HG03039 (cell line): ENCODE data around the gene GPR68.

ENCODE experiments used
- ATAC-seq: cut with Tn5 transposase; IDR thresholded peaks from one replicate; pipeline ENCODE4 v1.9.1; 2021; ENCODE audit warnings: mild to moderate bottlenecking, moderate library complexity; ENCODE audit not compliant: unreplicated experiment

The GPR68 gene, protein sequence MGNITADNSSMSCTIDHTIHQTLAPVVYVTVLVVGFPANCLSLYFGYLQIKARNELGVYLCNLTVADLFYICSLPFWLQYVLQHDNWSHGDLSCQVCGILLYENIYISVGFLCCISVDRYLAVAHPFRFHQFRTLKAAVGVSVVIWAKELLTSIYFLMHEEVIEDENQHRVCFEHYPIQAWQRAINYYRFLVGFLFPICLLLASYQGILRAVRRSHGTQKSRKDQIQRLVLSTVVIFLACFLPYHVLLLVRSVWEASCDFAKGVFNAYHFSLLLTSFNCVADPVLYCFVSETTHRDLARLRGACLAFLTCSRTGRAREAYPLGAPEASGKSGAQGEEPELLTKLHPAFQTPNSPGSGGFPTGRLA

DNA sequence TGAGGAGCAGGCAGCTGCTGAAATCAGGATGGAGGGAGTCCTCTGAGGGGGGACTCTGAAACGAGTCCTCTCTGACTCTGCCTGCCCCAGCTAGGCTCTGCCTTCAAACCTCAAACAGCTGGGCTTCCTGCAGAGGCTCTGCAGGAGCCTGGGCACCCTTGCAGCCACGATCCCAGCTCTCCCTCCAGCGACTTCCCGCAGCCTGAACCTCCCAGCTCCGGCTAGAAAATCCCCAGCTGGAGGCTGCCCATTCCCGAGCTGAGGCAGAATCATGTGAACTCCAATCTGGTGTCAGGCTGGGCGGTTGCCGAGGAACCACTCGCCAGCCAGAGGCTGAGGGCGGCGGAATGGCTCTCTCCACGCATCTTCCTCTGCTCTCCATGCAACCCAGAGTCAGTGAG, at the start of gene GPR68:
Gene GPR68, minus strand, starts transcription at position 204 of the 401 bp plus-strand sequence. CDS start 9,654 bp downstream, outside the sequence.
- no peak for ATAC-seq

DNA sequence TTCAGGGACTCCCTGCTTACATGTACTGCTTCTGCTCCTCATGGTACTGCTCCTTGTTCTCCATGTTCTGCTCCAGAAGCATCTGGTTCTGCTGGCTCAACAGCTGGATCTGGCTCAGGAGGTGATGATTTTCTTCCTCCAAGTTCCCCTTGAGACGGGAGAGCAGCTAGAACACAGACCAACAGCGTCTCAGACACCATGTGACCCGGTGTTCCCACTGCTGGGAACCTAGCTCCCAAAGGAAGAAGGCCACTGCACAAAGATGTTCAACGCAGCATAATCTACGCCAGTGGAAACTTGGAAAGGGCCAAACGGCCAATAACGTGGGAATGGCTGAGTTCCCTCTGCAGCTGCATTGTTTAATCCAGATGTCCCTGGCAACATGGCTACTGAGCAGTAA, 49.6 kb upstream of the GPR68 start:
- no peak for ATAC-seq

DNA sequence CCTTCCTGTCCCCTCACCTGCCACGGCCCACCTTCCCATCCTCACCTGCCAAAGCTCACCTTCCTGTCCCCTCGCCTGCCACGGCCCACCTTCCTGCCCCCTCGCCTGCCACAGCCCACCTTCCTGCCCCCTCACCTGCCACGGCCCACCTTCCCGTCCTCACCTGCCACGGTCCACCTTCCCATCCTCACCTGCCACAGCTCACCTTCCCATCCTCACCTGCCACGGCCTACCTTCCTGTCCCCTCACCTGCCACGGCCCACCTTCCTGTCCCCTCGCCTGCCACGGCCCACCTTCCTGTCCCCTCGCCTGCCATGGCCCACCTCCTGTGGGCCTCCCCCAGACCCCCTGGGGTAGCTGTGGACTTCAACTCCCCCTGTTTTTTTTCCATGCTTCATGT, 48.8 kb upstream of the GPR68 start:
- no peak for ATAC-seq

DNA sequence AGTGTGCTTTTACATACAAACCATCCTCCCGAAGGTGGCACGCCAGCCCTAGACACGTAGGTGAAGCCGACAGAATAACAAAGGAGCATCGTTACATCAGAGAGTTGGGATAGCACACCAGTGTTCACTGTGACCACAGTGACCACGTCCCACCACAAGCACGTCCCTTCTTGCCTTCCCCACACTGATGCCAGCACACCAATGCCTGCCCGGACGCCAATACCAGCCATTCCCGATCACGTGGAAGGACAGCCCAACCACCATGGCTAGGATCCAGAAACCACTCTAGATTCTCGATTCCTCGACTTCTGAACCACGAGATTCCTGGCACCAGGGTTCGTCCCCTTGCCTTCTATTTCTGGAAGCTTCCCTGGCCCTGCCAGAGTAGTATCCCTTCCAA, 48.0 kb upstream of the GPR68 start:
- no peak for ATAC-seq

DNA sequence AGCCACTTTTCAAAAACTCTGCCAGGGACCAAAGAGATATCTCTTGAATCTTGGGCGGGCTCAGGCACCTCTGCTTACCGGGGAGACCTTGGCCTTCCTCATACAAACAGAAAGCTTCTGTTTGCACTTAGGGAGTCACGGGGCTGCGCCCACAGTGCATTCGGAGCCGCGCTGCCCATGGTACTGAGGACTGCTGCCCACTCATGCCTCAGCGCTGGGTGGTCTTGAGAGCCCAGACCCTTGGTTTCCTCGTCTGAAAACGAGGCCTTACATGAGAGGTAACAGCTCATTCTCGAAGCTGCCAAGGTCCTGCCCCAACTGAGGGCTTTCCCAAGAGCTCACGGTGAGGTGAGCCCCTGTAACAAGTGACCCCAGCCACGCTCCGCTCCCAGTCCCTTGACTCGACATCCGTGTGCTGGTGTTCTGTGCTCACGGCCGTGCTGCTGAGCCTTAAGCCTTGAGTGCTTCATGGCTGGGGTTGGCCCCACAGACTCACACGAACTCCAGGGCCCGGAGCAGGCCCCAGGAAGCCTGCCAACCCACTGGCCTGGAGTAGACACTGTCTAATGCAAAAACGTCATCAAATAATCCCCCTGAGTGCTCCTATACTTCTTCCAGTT, 47.4 kb upstream of the GPR68 start:
- ATAC-seq: no peak

DNA sequence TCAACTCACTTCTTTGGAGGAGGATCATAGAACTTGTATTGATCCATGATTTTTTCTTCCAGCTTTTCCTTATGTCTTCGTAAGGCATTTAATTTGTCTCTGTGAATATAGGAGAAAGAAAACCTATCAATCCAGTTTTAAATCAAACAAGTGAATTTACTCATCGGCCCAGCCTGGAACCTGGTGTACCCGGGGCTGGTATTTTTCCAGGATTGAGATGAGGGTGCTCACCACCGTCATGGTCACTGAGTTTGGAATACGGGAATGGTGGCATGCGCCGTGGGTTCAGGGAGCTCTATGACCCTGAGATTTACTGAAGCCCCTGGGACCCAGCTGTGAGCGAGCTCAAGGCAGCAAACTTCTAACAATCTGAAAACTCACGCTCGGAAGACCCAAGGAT, 46.5 kb upstream of the GPR68 start:
- no peak for ATAC-seq

DNA sequence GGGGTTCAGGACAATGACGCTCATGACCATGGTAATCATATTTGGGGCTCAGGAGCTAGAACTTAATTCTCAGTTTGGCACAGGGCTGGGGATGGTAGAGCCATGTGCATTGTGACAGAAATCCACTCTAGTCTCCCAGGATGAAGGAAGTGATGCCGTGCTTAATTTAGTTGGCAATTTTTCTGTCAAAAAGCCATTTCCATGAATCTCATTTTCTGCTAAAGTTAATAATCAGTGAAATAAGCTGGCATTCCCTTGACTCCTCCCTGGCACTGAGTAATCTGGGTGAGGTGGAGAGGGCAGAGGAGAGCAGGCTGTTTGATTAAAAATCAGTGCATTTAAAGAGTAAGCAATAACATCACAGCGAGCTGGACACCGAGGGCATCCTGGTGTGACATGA, 45.0 kb upstream of the GPR68 start:
- ATAC-seq: no peak

DNA sequence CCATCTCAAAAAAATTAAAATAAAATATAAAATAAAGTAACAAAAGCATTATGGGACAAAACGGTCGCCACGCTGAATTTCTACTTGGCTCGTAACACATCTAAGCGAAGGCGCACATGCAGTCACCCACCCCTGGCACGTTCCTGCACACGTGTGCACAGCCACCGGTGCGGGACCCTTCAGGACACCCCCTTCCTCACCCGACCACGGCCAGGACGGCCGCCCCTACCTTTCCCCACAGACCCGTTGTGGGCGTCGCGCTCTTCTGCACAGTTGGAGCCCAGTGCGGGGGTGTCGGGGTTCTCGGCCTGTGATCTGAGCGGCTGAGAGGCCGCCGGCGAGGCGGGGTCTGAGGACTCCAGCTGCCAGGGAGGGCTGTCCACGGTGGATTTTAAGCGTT, 44.4 kb upstream of the GPR68 start:
- ATAC-seq: no peak

DNA sequence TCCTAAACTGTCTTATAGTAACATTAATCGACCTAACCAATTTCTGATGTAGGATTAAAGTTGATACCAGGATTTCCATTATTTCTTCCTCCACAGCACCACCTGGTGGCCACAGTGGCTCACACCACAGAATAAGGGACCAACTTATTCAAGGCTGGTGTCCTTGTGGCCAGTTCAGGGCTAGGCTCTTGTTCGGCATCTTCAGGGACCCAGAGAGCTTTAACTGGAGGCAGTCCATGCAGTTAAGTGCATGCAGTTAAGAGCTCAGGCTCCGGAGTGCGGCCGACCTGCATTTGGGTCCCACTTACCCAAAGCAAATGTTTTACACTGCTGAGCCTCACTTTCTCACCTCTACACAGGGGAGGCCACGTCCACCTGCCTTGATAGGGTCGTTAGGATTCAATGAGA, 42.0 kb upstream of the GPR68 start:
- no peak for ATAC-seq

DNA sequence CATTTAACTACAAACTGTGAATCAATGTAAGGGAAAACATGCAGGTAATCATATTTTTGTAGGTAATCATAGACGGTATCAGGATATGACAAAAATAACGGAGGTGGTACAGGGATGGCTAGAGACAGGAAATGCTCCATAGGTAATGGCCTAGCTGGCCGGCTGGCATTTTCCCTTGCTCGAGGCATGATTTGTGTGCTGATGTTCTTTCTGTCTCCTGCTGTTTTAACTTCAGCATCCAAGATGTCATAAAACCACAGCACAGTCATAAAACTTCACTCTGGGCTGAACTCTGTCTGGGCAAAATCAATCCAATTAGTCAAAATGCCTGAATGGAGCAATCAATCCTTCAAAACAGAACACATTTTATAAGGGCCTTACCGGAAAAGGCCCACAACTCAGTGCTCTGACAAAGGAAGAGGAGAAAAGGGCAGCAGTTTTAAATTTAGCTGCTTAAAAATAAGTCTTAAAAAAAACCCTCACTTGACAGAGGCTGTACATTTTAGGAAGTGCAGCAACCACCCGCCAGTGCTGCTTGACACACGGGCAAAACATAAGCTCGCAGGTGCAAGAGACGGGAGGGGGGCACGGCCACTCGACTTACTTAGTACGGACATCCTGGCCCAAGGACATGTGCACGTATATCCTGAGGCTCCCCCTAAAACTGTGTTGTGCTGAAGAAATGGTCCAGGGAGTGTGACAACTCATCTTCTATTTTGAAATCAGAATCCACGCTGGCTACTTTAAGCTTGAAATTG, 40.5 kb upstream of the GPR68 start:
- no peak for ATAC-seq

DNA sequence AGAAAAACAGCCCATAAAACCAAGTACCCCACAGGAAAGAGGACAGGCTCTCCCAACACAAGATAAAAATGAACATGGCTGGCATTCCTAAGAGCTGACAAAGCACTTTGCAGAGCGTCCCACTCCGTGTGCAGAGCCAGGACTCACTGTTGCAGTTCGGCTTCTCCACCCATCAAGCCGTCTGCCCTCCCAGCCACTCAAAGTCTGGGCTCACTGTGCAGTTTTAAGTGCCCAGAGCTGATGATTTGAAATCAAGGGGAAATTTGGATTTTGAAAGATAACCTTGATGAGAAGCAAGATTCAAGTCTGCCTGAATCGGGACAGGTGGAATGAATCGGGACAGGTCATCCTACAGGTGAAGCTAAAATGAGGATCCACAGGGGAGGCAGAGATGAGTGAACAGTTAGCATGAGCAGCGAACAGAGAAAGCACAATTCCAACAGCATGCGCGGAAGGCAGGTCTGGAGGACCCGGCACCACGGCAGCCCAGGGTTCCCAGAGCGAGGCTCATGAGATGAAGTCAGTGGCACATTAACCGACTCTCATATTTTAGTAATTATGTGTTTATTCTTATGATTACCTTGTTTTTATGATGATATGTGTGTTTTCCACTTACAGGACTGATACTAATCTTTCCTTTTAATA, 39.8 kb upstream of the GPR68 start:
- no peak for ATAC-seq

DNA sequence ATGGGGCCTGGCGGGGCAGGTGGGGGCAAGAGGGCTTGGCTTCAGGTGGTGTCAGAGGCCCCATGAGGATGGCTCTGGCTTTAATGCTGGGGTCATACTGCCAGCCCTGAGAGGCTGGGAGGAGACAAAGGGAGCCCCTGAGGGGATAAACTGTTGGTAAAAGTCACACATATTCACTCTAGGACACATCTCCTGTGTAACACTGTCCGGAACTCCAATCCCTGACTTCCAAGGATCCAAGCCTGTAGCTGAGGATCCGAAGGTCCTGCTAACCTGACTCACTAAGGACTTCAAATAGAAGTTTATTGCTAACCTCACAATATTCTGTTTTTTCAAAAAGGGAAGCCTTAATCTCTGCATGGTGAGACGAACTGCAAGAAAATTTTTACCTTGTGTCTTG, 39.2 kb upstream of the GPR68 start:
- ATAC-seq: no peak

DNA sequence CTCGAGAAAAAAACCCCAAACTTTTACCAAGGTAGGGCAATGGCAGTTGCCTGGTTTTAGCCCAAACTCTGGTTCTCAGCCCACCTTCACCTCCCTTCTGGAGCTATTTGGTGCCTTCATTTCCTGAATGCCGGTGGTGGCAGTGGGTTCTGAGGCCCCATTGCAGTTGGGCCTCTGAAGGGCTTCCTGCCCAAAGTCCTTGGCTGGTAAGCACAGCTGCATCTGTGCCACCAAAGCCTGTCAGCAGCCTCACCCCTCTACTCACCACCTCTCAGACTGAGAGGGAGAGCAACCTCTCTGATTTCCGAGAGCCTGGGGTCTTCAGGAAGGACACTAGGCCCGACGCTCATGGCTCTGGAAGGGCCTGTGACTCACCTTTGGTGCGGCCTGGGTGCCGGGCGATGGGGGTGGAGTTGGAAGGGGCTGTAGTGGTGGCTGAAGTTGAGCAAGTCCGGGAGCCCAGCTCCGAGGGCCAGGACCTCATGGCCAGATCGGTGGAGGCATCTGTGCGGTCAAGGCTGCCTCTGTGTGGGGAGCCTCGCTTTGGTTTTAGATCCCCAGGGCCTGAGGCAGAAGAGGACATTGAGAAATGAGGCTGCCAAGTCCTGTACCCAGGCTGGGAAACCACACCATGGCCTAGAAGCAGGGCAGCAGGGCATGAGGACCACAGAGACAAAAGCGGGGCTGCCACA, 38.6 kb upstream of the GPR68 start:
- ATAC-seq: no peak

DNA sequence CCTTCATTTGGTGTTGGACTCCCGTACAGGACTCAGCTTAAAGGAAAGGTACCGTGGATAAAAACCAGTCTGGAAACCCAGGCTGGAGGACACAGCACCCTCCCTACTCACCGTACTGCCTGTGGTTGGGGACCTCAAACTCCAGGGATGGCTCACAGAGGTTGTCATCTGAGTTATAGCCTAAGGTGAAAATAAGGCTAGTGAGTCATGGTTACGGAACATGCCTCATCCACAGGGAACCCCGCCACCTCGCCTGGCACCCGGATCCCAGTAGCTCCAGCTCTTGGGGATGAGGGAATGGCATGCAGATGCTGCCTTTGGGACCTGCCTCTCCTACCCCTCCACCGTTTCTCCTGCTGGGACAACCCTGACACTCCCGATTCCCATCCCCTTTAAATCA, 36.8 kb upstream of the GPR68 start:
- ATAC-seq: no peak

DNA sequence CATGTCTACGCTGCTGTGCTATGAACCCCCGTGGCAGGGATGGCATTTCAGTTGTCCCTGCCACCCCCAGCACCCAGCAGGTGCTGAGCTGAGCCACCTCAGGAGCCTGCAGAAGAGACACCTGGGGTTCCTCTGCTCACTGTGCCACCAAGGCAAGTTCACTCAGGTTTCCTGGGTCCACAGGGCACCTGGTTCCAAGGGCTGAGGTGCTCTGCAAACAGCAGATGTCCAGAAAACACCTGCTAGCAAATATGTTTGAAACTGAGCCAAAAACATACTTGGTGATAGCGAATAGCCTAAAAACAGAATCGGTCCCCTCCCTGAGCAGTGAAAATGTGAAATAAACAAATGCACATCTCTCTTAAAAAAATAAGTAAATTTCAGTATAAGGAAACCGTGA, 35.6 kb upstream of the GPR68 start:
- no peak for ATAC-seq

DNA sequence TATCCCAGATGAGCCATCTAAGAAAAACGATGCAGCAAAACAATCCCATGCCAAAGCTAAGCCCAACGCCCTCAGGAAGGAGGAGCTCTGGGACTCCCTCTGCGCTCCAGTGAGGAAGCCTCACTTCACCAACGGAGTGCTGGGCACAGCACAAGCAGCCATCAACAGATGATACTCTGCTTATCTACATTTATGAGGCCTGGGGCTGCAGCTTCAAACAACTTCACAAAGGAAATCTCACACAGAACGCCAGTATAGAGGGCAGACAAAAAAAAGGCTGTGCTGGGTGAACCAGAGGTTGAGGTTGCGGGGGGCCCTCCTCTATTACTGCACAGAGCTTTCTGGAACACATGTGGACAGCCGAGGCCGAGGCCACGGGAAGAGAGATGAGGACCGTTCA, 34.9 kb upstream of the GPR68 start:
- no peak for ATAC-seq

DNA sequence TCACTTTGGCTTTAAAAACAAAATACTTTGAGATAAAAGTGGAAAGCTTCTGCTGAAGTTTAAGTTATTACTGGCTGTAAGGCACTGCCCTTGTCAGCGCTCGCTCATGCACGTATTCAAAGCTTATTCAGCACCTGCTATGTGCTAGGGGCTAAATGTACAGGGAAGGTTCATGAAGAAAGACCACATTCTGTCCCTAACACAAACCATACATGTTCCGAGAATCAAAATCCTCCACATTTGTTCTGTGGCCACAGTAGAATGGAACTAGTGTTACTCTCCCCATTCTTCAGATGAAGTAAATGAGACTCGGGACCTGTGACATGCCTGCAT, 33.8 kb upstream of the GPR68 start:
- no peak for ATAC-seq

DNA sequence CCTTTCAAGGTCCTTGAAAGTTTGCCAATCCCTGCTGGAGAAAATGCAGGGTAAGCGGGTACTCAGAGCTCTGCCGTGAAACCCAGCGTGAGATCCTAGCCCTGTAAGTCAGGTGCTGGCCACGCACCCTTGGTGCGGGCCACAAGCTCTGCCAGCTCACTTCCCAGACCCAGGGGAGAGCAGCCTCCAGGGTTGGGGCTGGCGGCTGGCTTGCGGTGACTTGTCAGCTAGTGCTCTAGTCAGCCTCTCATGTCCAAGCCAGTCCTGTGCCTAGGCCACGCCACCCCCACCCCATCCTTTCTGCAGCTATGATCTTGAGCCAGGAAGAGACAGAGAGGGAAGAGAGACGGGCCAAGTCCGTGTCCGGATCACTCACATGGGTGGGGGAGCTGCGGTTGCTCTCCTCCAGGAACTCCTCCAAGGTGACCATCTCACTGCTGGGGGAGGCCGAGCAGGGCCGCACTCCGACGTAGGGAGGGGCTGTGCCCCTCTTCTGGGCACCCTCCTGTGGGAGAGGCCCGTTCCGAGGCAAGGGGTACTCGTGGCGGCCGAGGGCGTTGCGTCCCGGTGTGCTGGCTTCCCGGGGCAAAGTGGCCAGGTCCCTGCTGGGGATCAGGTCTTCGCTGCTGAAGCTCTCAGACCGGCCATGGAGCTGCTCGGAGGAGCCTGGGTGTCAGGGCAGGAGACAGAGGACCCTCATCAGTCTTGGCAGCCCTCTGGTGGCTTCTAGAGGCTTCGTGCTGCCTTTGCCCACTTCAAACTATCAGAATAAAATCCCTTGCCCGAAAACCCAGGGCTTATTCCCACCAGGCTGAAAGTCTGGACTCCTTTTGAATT, 33.3 kb upstream of the GPR68 start:
- no peak for ATAC-seq

DNA sequence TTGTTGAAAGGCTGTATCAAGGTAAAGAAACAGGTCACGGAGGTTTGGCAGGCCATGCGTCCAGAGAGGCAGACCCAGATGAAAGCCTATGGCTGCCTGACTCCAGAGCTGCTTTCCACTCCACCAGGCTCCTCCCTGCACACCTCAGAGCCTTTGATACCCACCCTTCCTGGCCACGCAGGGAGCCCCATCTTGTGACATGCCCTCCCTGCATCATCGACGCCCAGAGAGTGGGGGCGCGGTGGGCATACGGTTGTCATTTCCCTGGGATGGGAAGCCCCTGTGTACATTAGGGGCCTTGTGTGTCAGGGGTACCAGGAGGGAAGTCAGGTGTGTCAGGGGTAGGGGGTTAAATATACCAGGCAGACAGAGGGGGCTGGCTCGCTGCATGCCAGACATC, 30.3 kb upstream of the GPR68 start:
- no peak for ATAC-seq

DNA sequence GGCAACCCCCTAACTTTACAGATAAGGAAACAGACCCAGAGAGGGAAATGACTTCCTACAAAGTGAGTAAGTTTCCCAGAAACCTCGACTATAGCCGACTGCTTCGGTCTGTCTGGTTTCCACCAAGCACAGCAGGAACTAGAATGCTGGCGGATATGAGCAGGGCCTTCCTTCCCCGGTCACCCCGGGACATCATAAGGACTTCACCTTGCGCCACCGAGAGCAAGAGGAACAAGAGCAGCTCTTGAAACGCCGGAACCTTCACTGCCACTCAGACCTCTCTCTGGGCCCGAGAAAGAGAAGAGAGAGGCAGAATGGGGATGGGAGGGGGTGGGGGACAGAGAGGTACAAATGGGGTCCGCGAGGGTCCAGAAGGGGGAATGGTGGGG, 29.4 kb upstream of the GPR68 start:
- no peak for ATAC-seq
